HUES6 (cell line): ENCODE measurements around the gene FLYWCH1.
"Not testable (repeated sequence)": the region's sequence is repeated elsewhere in the genome, so short reads cannot be mapped to it uniquely, and the experiment has no call there.

Source experiments
- H3K27ac ChIP-seq: 2 replicates; pipeline ENCODE4 v1.7.0; 2013; ENCODE audit warnings: low read depth, mild to moderate bottlenecking, low read length, inconsistent platforms
- H3K27me3 ChIP-seq: 2 replicates; pipeline ENCODE4 v1.6.1; 2013; ENCODE audit warnings: low read length; ENCODE audit not compliant: control insufficient read depth, insufficient read depth
- H3K36me3 ChIP-seq: 2 replicates; pipeline ENCODE4 v1.6.1; 2013; ENCODE audit warnings: low read length; ENCODE audit not compliant: control insufficient read depth, insufficient read depth
- H3K4me1 ChIP-seq: 2 replicates; pipeline ENCODE4 v1.6.1; 2013; ENCODE audit warnings: low read length; ENCODE audit not compliant: control insufficient read depth, insufficient read depth
- H3K4me3 ChIP-seq: 2 replicates; pipeline ENCODE4 v1.5.1; 2013; ENCODE audit warnings: low read depth, low read length
- H3K9ac ChIP-seq: one replicate; pipeline ENCODE4 v1.6.1; 2013; ENCODE audit warnings: mild to moderate bottlenecking, low read length
- H3K9me3 ChIP-seq: 2 replicates; pipeline ENCODE4 v1.6.1; 2013; ENCODE audit warnings: low read depth, low read length; ENCODE audit not compliant: control insufficient read depth, insufficient read depth

FLYWCH1 gene

DNA sequence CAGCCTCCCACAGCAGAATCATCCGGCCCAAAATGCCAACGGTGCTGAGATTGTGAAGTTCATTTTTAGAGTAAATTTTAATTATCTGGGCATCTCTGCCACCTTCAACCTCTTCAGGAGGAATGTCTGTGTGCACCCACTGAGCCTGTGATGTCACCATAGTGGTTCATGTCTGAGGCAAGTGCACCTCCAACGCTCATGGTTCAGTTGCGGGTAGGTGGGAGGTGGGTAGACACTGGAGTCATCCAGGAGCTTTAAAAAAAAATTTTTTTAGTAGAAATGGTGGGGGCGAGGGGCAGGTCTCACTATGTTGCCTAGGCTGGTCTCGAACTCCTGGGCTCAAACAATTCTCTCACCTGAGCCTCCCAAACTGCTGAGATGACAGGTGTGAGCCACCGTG is 1.9 kb downstream of the FLYWCH1 start:
- peaks cover 10% of the 10 kb centered on the region for H3K27me3 ChIP-seq
- peaks cover 9% of the 10 kb centered on the region for H3K36me3 ChIP-seq
- no peaks in the 10 kb centered on the region for H3K9me3 ChIP-seq
- H3K4me3 ChIP-seq, result no peak overlapping the region
- peaks cover 6% of the 10 kb centered on the region; the same call in 1 of the 2 replicates for H3K4me1 ChIP-seq
- H3K27ac ChIP-seq, result no peak overlapping the region
- no peak overlapping the region for H3K9ac ChIP-seq

DNA sequence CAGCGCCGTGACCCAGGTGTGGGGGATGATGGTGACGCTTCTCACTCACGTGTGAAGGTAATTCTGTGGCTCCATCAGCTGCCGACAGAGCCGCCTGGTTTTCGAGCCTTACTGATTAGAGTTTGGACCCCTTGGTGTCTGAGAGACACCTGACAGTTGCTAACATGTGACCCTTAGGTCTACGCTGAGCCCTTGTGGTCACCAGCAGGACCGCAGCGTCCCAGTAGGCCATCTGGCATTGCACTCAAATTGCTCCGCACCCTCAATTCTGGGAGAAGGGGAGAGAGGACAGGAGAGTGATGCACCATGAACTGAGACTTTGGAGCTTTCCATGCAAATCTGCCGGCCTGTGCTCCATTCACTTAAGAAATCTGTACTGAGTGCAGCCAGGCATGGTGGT is 2.5 kb downstream of the FLYWCH1 start:
- Histone ChIP-seq H3K36me3 (peaks cover 9% of the 10 kb centered on the region), H3K4me3 (no peak overlapping the region), H3K4me1 (peaks cover 6% of the 10 kb centered on the region; the same call in 1 of the 2 replicates), H3K27me3 (peaks cover 10% of the 10 kb centered on the region), H3K9ac (no peak overlapping the region), H3K27ac (no peak overlapping the region), H3K9me3 (no peaks in the 10 kb centered on the region)

DNA sequence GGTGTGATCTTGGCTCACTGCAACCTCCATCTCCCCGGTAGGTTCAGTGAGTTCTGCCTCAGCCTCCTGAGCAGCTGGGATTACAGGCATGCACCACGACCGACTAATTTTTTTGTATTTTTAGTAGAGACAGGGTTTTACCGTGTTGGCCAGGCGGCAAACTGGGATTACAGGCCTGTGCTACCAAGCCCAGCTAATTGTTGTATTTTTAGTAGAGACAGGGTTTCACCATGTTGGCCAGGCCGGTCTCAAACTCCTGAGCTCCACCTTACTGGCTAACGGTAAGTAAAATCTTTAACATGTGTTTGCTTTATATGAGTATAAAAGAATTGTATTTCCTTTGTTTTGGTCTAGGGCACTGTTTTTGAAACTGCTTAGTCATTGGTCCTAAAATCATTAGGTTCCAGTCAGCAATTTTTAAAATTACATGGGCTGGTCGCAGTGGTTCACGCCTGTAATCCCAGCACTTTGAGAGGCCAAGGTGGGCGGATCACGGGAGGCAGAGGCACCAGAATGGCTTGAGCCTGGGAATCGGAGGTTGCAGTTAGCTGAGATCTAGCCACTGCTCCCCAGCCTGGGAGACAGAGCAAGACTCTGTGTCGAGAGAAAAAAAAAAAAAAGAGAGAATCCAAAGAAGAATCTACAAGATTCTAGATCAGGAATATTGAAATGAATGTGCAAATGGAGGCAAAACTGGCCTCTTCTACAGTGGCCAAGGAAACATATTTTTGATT is 3.6 kb downstream of the FLYWCH1 start:
- H3K27ac ChIP-seq, result no peak overlapping the region
- no peaks in the 10 kb centered on the region for H3K9me3 ChIP-seq
- H3K4me3 ChIP-seq, result no peak overlapping the region
- H3K4me1 ChIP-seq, result peaks cover 6% of the 10 kb centered on the region; the same call in 1 of the 2 replicates
- no peak overlapping the region for H3K9ac ChIP-seq
- peaks cover 9% of the 10 kb centered on the region for H3K36me3 ChIP-seq
- peaks cover 10% of the 10 kb centered on the region for H3K27me3 ChIP-seq

DNA sequence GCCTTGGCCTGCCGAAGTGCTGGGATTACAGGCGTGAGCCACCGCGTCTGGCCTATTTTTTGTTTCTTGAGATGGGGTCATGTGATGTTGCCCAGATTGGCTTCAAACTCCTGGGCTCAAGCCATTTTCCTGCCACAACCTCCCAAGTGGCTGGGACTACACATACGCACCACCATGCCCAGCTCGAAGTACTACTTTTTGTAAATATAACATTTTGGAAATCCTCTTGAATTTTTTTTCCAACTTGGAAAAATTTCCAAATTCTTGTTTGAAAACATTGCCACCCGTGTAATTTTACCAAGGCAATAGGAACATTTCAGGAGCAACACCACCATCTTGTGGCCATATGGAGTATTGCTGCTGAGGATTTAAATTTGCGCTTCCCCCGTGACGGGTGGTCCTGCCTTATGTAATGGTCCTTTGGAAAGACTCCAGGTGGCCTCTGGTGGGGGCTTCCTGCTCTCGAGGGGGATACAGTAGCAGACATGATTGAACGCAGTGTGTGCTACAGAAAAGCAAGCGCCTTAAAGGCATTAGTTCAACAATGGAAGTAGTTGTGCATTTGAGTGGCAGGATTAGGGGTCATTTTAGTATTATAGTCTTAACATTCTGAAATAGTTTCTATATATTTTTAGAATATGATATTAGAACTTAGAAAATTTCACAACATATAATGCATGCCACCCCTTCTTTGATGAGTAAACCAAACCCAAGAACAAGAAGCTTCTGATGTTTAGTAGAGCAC is 8.0 kb downstream of the FLYWCH1 start:
- H3K9ac ChIP-seq, result no peak overlapping the region
- H3K4me1 ChIP-seq, result no peaks in the 10 kb centered on the region
- no peaks in the 10 kb centered on the region for H3K9me3 ChIP-seq
- peaks cover 5% of the 10 kb centered on the region; the same call in 1 of the 2 replicates for H3K36me3 ChIP-seq
- no peak overlapping the region for H3K27ac ChIP-seq
- H3K4me3 ChIP-seq, result no peak overlapping the region
- no peaks in the 10 kb centered on the region for H3K27me3 ChIP-seq

DNA sequence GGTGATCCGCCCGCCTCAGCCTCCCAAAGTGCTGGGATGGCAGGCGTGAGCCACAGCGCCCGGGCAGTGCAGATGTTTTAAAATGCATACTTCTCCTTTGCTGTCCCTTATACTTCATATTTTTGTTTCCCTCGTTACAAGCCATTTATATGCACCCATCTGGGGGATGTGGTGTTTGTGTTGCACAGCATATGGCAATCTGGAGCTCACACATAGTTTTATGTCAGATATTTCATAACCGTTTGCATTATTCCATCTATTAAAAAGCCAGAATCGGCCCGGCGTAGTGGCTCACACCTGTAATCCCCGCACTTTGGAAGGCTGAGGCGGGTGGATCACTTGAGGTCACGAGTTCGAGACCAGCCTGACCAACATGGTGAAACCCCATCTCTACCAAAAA is 11.8 kb downstream of the FLYWCH1 start:
- Histone ChIP-seq H3K27ac (no peak overlapping the region), H3K4me3 (no peak overlapping the region), H3K9me3 (no peaks in the 10 kb centered on the region), H3K27me3 (no peaks in the 10 kb centered on the region), H3K36me3 (no peaks in the 10 kb centered on the region), H3K9ac (no peak overlapping the region), H3K4me1 (0 out of 2 replicates have a peak, but pooled peaks cover 14% of the 10 kb centered on the region)

DNA sequence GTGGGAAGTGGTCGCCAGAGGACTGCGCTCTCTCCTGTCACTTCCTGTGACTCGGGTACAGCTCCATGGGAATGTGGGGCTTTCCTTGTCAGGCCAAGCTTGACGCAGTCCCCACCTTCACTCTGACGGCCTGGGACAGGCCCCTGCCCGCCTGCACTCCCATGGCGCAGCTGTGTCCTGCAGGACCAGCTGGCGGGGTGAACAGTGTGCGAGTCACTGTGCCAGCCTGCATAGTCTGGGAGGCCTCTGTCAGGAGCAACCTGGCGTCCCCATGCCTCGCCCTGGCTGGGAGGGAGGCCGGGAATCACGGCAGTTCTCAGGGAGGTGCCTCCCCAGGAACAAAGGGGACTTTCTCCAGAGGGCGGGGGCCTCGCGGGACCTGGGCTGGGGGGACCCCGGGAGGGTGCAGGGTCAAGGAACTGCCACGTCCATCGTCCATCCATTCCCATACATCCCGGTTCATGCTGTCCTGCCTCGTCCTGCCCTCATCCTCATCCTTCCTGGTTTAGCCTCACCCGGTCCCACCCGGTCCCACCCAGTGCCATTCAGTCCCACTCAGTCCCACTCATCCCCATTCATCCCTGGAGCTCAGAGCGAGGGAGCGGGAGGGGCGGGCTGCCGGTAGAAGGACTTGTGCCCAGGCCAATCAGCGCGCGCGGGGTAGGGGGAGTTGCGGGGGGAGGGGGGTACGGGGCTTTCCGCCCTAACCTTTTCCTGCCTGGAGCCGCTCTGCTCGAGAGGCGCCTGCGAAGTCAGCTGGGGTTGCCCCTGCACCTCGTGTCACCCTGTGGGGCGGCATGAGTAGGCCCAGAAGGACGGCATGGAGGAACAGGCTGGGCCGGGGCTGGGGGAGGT is 13.4 kb downstream of the FLYWCH1 start:
- H3K27me3 ChIP-seq, result no peaks in the 10 kb centered on the region
- peaks cover 5% of the 10 kb centered on the region for H3K36me3 ChIP-seq
- H3K9ac ChIP-seq, result no peak overlapping the region
- H3K27ac ChIP-seq, result no peak overlapping the region
- 0 out of 2 replicates have a peak, but pooled peaks cover 14% of the 10 kb centered on the region for H3K4me1 ChIP-seq
- H3K9me3 ChIP-seq, result no peaks in the 10 kb centered on the region
- H3K4me3 ChIP-seq, result peak overlapping the region; percentile 38

DNA sequence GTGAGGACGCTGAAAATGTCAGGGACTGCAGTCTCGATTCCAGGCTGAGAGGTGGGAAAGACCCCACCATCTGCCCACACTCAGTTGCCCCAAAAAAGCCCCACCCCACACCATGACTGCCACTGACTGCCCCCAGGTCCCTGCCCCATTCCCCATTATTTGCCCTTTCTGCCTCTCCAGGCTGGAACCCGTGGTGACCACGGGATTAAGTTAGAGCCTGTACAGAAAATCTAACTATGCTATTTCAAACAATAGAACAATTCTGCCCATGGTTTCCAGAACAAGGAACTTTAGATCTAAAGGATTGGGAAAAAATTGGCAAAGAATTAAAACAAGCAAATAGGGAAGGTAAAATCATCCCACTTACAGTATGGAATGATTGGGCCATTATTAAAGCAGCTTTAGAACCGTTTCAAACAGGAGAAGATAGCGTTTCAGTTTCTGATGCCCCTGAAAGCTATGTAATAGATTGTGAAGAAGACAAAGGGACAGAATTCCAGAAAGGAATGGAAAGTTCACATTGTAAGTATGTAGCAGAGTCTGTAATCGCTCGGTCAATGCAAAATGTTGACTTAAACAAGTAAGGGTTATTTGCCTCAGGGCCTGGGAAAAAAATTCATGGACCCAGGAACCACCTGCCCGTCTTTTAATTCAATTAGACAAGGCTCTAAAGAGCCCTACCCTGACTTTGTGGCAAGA is 14.4 kb downstream of the FLYWCH1 start:
- H3K9me3 ChIP-seq, result no peaks in the 10 kb centered on the region
- peaks cover 7% of the 10 kb centered on the region for H3K36me3 ChIP-seq
- H3K9ac ChIP-seq, result no peak overlapping the region

DNA sequence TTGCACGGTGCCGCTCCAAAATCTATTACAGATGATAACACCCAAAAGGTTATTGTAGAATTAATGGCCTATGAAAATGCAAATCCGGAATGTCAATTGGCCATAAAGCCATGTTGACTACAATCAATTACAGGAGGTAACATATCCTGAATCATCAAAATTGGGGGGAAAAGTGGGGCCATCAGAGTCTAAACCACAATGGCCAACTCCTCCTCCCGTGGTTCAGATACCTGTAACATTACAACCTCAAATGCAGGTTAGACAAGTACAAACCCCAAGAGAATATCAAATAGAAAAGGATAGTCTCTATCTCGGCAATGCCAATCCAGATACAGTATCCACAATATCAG is 14.9 kb downstream of the FLYWCH1 start:
- no peak overlapping the region for H3K9ac ChIP-seq
- peaks cover 7% of the 10 kb centered on the region for H3K36me3 ChIP-seq
- 0 out of 2 replicates have a peak, but pooled peaks cover 14% of the 10 kb centered on the region for H3K4me1 ChIP-seq
- no peaks in the 10 kb centered on the region for H3K27me3 ChIP-seq
- H3K27ac ChIP-seq, result no peak overlapping the region
- H3K4me3 ChIP-seq, result no peak overlapping the region
- no peaks in the 10 kb centered on the region for H3K9me3 ChIP-seq

More for the DNA sequence above, 14.4 kb downstream of the FLYWCH1 start:
- H3K27me3 ChIP-seq, result no peaks in the 10 kb centered on the region
- H3K27ac ChIP-seq, result no peak overlapping the region
- 0 out of 2 replicates have a peak, but pooled peaks cover 14% of the 10 kb centered on the region for H3K4me1 ChIP-seq
- peak overlapping the region; percentile 35 for H3K4me3 ChIP-seq

DNA sequence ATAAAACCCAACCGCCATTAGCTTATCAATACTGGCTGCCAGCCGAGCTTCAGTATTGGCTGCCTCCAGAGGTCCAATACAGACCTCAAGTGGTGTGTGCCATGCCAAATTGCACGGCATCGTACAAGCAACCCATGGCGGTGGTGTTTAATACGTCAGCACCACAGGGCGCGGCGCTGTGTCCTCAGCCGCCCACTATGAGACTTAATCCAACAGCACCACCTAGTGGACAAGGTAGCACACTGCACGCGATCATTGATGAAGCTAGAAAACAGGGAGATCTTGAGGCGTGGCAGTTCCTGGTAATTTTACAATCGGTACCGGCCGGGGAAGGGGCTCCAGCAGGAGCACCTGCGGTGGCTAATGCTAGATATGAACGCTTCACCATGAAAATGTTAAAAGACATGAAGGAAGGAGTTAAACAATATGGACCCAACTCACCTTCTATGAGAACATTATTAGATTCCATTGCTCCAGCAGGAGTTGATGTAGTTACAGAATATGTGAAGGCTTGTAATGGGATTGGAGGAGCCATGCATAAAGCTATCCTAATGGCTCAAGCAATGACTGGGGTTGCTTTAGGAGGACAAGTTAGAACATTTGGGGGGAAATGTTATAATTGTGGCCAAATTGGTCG is 15.4 kb downstream of the FLYWCH1 start:
- H3K4me1 ChIP-seq, result 0 out of 2 replicates have a peak, but pooled peaks cover 14% of the 10 kb centered on the region
- no peaks in the 10 kb centered on the region for H3K9me3 ChIP-seq
- no peak overlapping the region for H3K9ac ChIP-seq
- H3K4me3 ChIP-seq, result no peak overlapping the region
- H3K36me3 ChIP-seq, result peaks cover 7% of the 10 kb centered on the region
- H3K27ac ChIP-seq, result no peak overlapping the region
- no peaks in the 10 kb centered on the region for H3K27me3 ChIP-seq

DNA sequence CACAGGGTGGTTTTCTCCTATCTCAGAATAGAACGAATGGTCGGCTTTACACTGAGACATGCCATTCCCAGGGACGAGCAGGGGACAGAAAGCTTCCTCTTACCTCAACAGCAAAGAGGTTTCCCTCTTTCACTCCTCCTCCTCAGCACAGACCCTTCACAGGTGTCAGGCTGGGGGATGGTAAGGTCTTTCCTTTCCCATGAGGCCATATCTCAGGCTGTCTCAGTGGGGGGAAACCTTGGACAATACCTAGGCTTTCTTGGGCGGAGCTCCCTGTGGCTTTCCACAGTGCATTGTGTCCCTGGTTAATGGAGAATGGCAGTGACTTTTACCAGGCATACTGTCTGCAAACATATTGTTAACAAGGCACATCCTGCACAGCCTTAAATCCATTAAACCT is 16.4 kb downstream of the FLYWCH1 start:
- Histone ChIP-seq H3K4me1 (0 out of 2 replicates have a peak, but pooled peaks cover 14% of the 10 kb centered on the region), H3K36me3 (peaks cover 10% of the 10 kb centered on the region)
- not testable (repeated sequence) for H3K27me3 ChIP-seq, H3K27ac ChIP-seq, H3K9me3 ChIP-seq, H3K9ac ChIP-seq, H3K4me3 ChIP-seq
